Prostate gland (tissue), 2 donors: ENCODE results near the gene DKK3. TPM values are rescaled to one million over a fixed set of nuclear protein-coding genes. Genes with fewer than 3 reads are reported as not detected.
A peak's percentile ranks its signal among the peaks of the same experiment; 100 is the strongest.

Experiments
- DNase-seq: peaks from one replicate; pipeline ENCODE4 v3.0.0-alpha.2; 2019; ENCODE audit warnings: low spot score
- H3K27ac ChIP-seq, 2 donors: fragments of 200-600 bp; sonication (generic); 2 replicates each; pipeline ENCODE4 v1.5.1; 2017 to 2019
- H3K27me3 ChIP-seq: fragments of 200-600 bp; sonication (generic); replicated peaks from 2 replicates; pipeline ENCODE4 v1.5.1; 2019; ENCODE audit not compliant: insufficient read depth
- H3K36me3 ChIP-seq, 2 donors: fragments of 200-600 bp; sonication (generic); 1 replicate in 1 of 2; 2 replicates in 1 of 2; pipeline versions ENCODE4 v1.5.1 to v1.8.1; 2017 to 2019
- H3K4me1 ChIP-seq: fragments of 200-600 bp; sonication (generic); replicated peaks from 2 replicates; pipeline ENCODE4 v1.5.1; 2019
- H3K4me3 ChIP-seq, 2 donors: fragments of 200-600 bp; sonication (generic); 2 replicates each; pipeline ENCODE4 v1.5.1; 2017 to 2019
- H3K9me3 ChIP-seq: fragments of 200-600 bp; sonication (generic); 2 replicates; pipeline ENCODE4 v1.5.1; 2017
- CTCF ChIP-seq, 4 experiments: fragments of 200-600 bp in 2 of 4; fragments of 450-650 bp in 2 of 4; sonication (generic) in 2 of 4; IDR thresholded peaks; 1 replicate in 3 of 4; 2 replicates in 1 of 4; pipeline ENCODE4 v1.5.1; 2016 to 2019; ENCODE audit warnings: antibody characterized with exemption in 4 of 4, mild to moderate bottlenecking in 2 of 4, moderate library complexity in 2 of 4
- POLR2A ChIP-seq: fragments of 450-650 bp; IDR thresholded peaks from one replicate; pipeline ENCODE4 v1.6.1; 2016; ENCODE audit warnings: antibody characterized with exemption, mild to moderate bottlenecking
- POLR2AphosphoS5 ChIP-seq: sonication (generic); formaldehyde crosslinking; IDR thresholded peaks from one replicate; pipeline ENCODE4 v1.6.1; 2017; ENCODE audit warnings: antibody characterized with exemption
- WGBS: methylation state at CpG from one replicate; pipeline ENCODE4 v1.1.5; 2018; 5-methylcytosine and 5-hydroxymethylcytosine counted together
- intact Hi-C: fragments of 100-400 bp; cut with DNase I; formaldehyde crosslinking; loops from one replicate; pipeline ENCODE4 v1.14.2; 2022
- total RNA-seq, 2 donors: library from RNA; depleted of rRNA; stranded (reverse); fragments of >200 nt; gene quantifications; one replicate each; pipeline ENCODE4 v1.1.0, GENCODE V29; 2016

Gene DKK3
- total RNA-seq, 2 donors from 2014 or later: 160 to 273 TPM

GRCh38 chr11:11987503-11988022 lies 20.9 kb downstream of the DKK3 start:
- Histone ChIP-seq H3K4me3 (no peak overlapping the region), H3K9me3 (no peaks in the 10 kb centered on the region), H3K36me3 (no peaks in the 10 kb centered on the region), H3K4me1 (no peaks in the 10 kb centered on the region), H3K27me3 (no peaks in the 10 kb centered on the region), H3K27ac (no peak overlapping the region)
- DNase-seq: no peak
- 81% methylated on average over 1 of the region's 1 CpG for WGBS
- TF ChIP-seq POLR2A (no peak), CTCF (IDR thresholded peaks at IDR 0.05) (peak in 1 of 4 experiments; percentile 17)
- intact Hi-C loops: no loop called here

GRCh38 chr11:11985954-11986949 lies 22.2 kb downstream of the DKK3 start:
- H3K4me1 ChIP-seq: no peaks in the 10 kb centered on the region
- DNase-seq: no peak
- TF ChIP-seq POLR2AphosphoS5 (no peak), CTCF (IDR thresholded peaks at IDR 0.05) (no peak), POLR2A (no peak)
- no peaks in the 10 kb centered on the region for H3K27me3 ChIP-seq
- H3K4me3 ChIP-seq: no peak overlapping the region
- H3K9me3 ChIP-seq: no peaks in the 10 kb centered on the region
- intact Hi-C loops: no loop called here
- no peak overlapping the region for H3K27ac ChIP-seq
- 84% methylated on average over 9 of the region's 9 CpGs for WGBS
- H3K36me3 ChIP-seq: no peaks in the 10 kb centered on the region

- Histone ChIP-seq H3K27me3 (no peaks in the 10 kb centered on the region), H3K27ac (no peak overlapping the region), H3K4me1 (no peaks in the 10 kb centered on the region), H3K9me3 (no peaks in the 10 kb centered on the region), H3K36me3 (no peaks in the 10 kb centered on the region), H3K4me3 (no peak overlapping the region)
- no peak for DNase-seq
- intact Hi-C loops: no loop called here
- WGBS: 82% methylated on average over 5 of the region's 8 CpGs
- TF ChIP-seq POLR2AphosphoS5 (no peak), CTCF (IDR thresholded peaks at IDR 0.05) (no peak), POLR2A (no peak)
These were observed 23.3 kb downstream of the DKK3 start for GRCh38 chr11:11985016-11985715.

GRCh38 chr11:11984563-11984962 lies 23.9 kb downstream of the DKK3 start:
- no peaks in the 10 kb centered on the region for H3K36me3 ChIP-seq
- H3K9me3 ChIP-seq: no peaks in the 10 kb centered on the region
- no peak for TF ChIP-seq CTCF (IDR thresholded peaks at IDR 0.05)
- TF ChIP-seq POLR2AphosphoS5: no peak
- no peak for TF ChIP-seq POLR2A
- 63% methylated on average over 5 of the region's 5 CpGs for WGBS
- H3K27me3 ChIP-seq: no peaks in the 10 kb centered on the region
- no peaks in the 10 kb centered on the region for H3K4me1 ChIP-seq
- DNase-seq: no peak
- H3K4me3 ChIP-seq: no peak overlapping the region
- H3K27ac ChIP-seq: no peak overlapping the region
- intact Hi-C loops: no loop called here
